Kidney epithelial cell (primary cell): ENCODE results near the gene SBF1. TPM values are rescaled to one million over a fixed set of nuclear protein-coding genes. Genes with fewer than 3 reads are reported as not detected.

Source experiments
- DNase-seq: peaks from one replicate; pipeline ENCODE4 v3.0.0-alpha.2; 2010; ENCODE audit warnings: low read depth
- H3K27me3 ChIP-seq: 2 replicates; pipeline ENCODE4 v1.6.0; 2011; ENCODE audit warnings: low read length; ENCODE audit not compliant: control insufficient read depth, insufficient read depth
- H3K36me3 ChIP-seq: 2 replicates; pipeline ENCODE4 v1.5.1; 2011; ENCODE audit warnings: low read length; ENCODE audit not compliant: control insufficient read depth, insufficient read depth
- H3K4me3 ChIP-seq: 2 replicates; pipeline ENCODE4 v1.5.1; 2011; ENCODE audit warnings: low read depth, mild to moderate bottlenecking, control low read depth, low read length
- total RNA-seq: library from RNA; depleted of rRNA; stranded (reverse); fragments of >200 nt; gene quantifications from 2 replicates; pipeline ENCODE4 v1.2.3, GENCODE V29; 2015
- TF ChIP-seq, protein P1 (sequence below): IDR thresholded peaks from 2 replicates; pipeline ENCODE4 v1.5.1; 2011; ENCODE audit warnings: mild to moderate bottlenecking, moderate library complexity, low read length, control low read depth, inconsistent platforms; ENCODE audit not compliant: insufficient read depth, poor library complexity, severe bottlenecking

Gene SBF1
- total RNA-seq, 1 donor from 2014 or later = 96.6 TPM

DNA sequence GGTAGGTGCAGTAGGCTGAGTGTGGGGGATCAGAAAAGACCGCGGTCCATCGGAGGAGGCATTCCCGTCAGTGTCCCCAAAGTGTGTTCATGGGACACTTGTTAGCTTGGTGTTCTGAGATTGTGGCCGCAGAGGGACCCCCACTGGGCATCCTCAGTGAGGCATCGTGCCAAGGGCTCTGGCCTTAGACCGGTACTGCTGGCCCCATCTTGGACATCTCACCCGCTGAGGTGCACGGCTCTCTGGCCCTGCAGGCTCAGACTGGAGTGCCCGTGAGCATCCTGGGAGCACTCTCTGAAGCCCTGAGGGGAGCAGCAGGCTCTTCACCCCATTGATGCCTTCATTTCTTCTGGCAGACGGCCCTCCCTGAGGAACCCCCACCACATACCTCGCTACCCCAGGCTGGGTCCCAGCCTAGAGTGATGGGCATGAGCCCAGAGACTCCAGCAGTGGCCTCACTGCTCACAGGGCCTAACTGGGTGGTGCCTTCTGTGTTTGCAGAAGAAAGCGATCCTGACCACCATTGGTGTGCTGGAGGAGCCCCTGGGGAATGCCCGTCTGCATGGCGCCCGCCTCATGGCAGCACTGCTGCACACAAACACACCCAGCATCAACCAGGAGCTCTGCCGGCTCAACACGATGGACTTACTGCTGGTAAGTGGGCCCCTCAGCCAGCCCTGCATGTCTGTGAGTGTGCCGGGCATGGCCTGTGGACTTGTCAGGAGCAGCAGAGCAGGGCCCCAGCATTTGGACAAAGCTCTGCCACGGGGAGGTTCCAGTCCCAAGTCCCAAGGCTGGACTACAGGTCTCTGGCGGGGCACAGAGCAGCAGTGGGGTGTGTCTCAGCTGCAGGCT, 51.6 kb downstream of the SBF1 start:
- DNase-seq = no peak
- Histone ChIP-seq H3K4me3 (no peak overlapping the region), H3K36me3 (peaks cover 4% of the 10 kb centered on the region), H3K27me3 (no peaks in the 10 kb centered on the region)
- TF ChIP-seq, protein P1, sequence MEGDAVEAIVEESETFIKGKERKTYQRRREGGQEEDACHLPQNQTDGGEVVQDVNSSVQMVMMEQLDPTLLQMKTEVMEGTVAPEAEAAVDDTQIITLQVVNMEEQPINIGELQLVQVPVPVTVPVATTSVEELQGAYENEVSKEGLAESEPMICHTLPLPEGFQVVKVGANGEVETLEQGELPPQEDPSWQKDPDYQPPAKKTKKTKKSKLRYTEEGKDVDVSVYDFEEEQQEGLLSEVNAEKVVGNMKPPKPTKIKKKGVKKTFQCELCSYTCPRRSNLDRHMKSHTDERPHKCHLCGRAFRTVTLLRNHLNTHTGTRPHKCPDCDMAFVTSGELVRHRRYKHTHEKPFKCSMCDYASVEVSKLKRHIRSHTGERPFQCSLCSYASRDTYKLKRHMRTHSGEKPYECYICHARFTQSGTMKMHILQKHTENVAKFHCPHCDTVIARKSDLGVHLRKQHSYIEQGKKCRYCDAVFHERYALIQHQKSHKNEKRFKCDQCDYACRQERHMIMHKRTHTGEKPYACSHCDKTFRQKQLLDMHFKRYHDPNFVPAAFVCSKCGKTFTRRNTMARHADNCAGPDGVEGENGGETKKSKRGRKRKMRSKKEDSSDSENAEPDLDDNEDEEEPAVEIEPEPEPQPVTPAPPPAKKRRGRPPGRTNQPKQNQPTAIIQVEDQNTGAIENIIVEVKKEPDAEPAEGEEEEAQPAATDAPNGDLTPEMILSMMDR = no peak

DNA sequence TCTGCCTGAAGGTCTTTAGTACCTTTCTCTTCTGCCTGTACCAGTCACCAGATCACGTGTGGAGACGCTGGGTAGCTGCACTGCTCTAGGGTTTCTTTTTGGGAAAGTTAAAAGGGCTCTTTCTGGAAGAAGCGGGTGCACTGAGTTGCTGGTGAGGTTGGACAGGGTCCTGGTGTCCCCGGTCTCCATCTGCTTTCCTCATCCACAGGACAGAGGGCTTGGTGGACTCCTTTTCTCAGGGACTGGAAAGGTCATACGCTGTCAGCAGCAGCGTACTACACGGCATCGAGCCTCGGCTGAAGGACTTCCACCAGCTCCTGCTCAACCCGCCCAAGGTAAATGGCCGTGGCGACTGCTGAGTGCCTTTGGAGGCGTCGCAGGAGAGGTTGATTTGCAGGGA, 52.8 kb downstream of the SBF1 start:
- TF ChIP-seq, protein P1 = no peak
- peaks cover 7% of the 10 kb centered on the region for H3K36me3 ChIP-seq
- H3K4me3 ChIP-seq = no peak overlapping the region
- H3K27me3 ChIP-seq = no peaks in the 10 kb centered on the region
- no peak for DNase-seq

DNA sequence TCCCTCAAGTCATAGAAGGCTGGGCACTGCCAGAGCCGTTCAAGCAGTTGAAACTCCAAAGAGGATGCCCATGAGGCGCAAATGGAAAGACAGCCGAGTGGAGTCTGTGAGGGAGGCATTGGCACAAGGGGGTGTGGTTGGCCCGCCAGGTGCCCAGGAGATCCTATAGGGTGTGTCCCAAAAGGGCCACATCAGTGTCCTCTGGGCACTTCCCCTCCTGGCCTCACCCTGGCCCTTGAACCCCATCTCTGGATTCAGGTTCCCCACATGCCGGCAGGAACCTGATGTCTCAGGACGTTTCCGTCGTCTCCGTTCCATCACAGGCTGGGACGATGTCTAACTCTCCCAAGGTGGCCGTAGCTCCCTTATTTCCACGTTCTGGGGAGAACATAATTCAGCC, 54.3 kb downstream of the SBF1 start:
- Histone ChIP-seq H3K36me3 (peaks cover 7% of the 10 kb centered on the region), H3K27me3 (no peaks in the 10 kb centered on the region), H3K4me3 (no peak overlapping the region)
- DNase-seq = no peak
- TF ChIP-seq, protein P1 = no peak

DNA sequence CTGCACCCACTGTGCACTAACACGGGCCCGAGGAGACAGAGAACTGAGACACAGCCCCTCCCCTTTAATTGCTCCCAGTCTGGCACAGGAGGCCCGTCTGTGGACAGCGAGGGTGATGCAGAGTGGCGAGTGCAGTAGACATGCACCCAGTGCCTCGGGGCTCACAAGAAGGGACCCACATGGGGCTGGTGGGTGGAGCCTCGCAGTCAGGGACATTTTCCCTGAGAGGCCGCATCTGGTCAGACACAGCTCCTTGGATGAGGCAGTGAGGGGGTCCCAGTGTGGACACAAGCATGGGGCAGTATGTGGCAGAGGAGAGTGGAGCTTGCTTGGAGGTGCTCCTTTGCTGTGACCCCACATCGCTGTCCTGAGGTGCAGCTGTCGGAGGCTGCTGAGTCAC, 54.8 kb downstream of the SBF1 start:
- TF ChIP-seq, protein P1 = no peak
- H3K4me3 ChIP-seq = no peak overlapping the region
- H3K36me3 ChIP-seq = peaks cover 7% of the 10 kb centered on the region
- no peak for DNase-seq
- no peaks in the 10 kb centered on the region for H3K27me3 ChIP-seq

DNA sequence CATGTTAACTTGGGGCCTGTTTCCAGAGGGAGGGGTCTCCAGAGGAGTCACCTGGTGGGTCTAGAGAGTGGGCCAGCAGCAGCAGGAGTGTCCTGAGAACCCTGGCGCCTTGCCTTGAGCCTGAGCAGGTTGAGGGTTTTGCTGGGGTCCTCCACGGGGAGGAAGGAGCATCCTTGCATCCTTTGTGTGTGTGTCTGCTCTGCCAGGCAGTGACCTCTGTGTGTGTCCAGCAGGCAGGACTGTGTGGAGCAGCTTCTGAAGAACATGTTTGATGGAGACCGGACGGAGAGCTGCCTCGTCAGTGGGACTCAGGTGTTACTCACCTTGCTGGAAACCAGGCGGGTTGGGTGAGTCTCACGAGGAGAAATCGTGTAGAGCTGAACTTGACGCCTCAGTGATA, 55.7 kb downstream of the SBF1 start:
- DNase-seq = no peak
- no peaks in the 10 kb centered on the region for H3K27me3 ChIP-seq
- H3K36me3 ChIP-seq = peaks cover 7% of the 10 kb centered on the region
- no peak overlapping the region for H3K4me3 ChIP-seq
- TF ChIP-seq, protein P1 = no peak

DNA sequence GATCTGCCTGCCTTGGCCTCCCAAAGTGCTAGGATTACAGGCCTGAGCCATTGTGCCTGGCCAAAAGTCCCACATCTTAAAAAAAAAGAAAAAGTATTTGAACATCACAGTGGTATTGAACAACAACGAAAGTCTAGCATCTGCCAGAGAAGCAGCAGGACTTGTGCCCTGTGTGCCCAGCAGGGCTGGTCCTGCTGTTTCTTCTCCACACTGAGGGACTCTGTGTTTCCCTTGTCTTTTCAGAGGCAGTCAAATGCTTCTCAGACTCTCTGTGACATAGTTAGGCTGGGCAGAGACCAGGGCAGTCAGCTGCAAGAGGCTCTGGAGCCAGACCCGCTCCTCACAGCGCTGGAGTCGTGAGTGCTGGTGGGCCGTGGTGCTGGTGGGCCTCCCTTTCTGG, 56.2 kb downstream of the SBF1 start:
- H3K36me3 ChIP-seq = peaks cover 6% of the 10 kb centered on the region
- DNase-seq = no peak
- no peak overlapping the region for H3K4me3 ChIP-seq
- no peaks in the 10 kb centered on the region for H3K27me3 ChIP-seq
- TF ChIP-seq, protein P1 = no peak
